Suppressor macrophage treated with lipopolysaccharide for 4 hours (primary cell): ENCODE data around the gene ZFP91.

ENCODE experiments used
- DNase-seq: peaks from one replicate; pipeline ENCODE4 v3.0.0-alpha.2; 2020

The ZFP91 gene

GRCh38 chr11:58632510-58632909 is 53.6 kb downstream of the ZFP91 start:
- DNase-seq, result no peak

GRCh38 chr11:58636587-58636986 is 57.7 kb downstream of the ZFP91 start:
- DNase-seq, result no peak

DNA sequence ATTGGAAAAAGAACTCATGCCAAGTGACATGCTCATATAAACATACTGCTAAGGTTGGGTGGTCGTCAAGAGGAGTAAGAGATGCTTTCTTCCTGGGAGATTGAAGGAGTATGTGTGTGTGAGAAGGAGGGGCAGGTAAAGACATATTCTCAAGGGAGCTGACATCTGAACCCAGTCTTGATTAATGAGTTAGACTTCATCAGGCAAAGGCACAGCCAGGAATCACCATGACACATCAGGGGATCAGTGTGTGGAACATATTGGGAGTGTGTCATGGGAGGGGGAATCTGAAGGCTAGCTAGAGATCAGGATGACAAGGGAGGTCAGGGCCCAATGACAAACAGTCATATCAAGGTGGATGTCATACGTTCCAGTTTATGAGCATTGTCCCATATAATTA is 58.5 kb downstream of the ZFP91 start:
- no peak for DNase-seq

GRCh38 chr11:58639103-58639502 is 60.2 kb downstream of the ZFP91 start:
- no peak for DNase-seq

GRCh38 chr11:58639669-58640068 is 60.8 kb downstream of the ZFP91 start:
- DNase-seq, result peak; percentile 36

DNA sequence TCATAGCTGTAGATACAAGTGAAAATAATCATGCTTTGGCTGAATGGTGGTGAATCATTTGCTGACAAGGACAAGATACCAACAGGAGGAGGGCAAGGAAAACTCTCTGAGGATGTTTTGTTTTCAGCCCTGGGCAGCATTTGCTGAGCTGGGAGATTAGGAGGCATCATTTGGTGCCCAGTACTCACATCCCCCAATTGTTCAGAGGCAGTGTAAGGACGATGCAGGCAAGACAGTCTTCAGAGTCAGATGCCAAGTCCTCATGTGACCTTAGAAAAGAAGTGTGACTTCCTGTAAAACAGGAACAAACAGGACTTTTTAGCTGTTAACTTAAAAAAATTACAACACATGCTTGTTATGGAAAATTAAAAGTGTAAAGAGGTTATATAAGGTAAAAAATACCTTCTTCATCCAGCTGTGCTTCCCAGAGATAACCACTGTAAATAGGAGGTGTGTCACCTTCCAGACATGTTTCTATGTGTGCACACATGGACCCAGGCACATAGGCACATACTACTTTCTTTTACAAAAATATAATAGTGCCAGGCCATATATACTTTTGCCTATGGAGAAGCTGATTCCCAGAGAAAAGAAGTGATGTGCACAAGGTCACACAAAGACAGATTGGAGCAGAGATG is 61.6 kb downstream of the ZFP91 start:
- DNase-seq, result peak; percentile 54

- no peak for DNase-seq
Observed at GRCh38 chr11:58641341-58641740, 62.5 kb downstream of the ZFP91 start.

DNA sequence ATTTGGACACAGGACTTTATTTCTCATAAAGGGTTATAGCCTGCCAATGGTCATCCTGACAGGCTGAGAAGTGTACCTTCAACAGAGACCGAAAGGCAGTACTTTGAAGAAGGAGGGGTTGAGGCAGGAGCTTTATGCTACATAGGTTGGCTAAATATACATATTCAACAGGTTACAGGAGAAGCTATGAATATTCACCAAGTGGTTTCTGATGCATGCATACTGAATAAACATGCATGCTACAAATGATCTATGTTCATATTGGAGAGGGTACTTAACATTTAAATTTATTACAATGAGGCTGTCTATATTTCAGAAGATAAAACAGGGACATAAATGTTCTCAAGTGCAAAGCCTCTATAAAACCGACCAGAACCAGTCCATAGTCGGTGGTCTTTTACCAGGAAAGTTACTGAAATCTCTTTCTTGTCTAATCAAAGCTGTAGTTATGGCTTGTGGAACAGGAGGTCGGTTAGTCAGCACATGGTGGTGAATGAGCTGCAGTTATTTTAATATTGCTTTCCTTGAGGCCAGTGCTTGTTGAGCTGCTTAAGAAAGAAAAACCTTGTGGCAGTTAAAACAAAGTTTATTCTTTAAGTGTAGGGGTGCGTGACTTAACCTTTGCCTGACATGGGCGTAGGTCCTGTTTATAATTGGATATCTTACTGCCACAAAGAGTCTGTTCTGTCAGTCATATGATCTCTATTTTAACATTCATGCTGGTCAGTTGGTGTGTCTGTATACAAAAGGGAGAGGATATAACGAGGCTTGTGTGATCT is 63.1 kb downstream of the ZFP91 start:
- DNase-seq, result no peak

DNA sequence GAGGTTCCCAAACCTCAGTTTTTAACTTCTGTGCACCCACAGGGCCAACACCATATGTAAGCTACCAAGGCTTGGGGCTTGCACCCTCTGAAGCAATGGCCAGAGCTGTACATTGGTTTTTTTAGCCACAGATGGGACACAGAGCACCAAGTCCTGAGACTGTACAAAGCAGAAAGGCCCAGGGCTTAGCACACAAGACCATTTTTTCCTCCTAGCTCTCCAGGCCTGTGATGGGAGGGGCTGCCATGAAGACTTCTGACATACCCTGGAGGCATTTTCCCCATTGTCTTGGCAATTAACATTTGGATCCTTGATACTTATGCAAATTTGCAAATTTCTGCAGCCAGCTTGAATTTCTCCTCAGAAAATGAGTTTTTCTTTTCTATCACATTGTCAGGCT is 67.0 kb downstream of the ZFP91 start:
- no peak for DNase-seq

- no peak for DNase-seq
Observed at GRCh38 chr11:58647141-58647699, 68.4 kb downstream of the ZFP91 start.

GRCh38 chr11:58647866-58648265 is 69.0 kb downstream of the ZFP91 start:
- no peak for DNase-seq

- no peak for DNase-seq
Observed at GRCh38 chr11:58649623-58650022, 70.8 kb downstream of the ZFP91 start.

DNA sequence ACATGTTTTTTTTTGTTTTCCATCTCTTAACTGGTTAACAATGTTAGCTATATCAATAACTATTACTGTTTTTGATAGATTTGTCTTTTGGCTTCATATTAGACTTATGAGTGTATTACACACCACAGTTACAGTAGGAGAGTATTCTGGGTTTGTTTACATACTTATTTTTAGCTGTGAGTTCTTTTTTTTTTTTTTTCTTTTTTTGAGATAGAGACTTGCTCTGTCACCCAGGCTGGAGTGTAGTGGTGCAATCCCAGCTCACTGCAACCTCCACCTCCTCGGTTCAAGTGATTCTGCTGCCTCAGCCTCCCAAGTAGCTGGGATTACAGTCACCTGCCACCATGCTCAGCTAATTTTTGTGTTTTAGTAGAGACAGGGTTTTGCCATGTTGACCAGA is 71.6 kb downstream of the ZFP91 start:
- DNase-seq, result no peak

DNA sequence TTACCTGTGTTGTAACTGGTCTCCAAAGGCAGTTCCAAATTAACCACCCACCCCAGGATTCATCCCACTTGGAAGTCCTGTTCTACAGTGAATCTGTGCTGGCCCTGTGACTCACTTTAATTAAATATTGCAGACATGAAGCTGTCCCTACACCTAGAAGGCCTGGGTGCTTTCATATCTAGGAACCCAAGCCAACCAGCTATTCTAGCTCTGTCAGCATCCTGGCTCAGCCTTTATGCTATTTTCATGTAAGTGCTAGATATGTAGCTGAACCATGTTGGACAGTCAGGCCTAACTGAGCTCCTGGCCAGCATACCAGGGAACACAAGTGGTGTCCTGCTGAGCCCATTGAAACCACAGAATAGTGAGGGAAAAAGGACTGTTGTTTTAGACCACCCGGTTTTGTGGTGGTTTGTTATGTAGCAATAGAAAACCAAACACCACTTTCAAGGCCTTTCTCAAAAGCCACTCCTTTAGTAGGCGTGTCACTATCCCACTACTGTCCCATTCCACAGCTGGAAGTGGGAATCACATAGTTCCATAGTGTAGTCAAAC is 73.9 kb downstream of the ZFP91 start:
- no peak for DNase-seq

DNA sequence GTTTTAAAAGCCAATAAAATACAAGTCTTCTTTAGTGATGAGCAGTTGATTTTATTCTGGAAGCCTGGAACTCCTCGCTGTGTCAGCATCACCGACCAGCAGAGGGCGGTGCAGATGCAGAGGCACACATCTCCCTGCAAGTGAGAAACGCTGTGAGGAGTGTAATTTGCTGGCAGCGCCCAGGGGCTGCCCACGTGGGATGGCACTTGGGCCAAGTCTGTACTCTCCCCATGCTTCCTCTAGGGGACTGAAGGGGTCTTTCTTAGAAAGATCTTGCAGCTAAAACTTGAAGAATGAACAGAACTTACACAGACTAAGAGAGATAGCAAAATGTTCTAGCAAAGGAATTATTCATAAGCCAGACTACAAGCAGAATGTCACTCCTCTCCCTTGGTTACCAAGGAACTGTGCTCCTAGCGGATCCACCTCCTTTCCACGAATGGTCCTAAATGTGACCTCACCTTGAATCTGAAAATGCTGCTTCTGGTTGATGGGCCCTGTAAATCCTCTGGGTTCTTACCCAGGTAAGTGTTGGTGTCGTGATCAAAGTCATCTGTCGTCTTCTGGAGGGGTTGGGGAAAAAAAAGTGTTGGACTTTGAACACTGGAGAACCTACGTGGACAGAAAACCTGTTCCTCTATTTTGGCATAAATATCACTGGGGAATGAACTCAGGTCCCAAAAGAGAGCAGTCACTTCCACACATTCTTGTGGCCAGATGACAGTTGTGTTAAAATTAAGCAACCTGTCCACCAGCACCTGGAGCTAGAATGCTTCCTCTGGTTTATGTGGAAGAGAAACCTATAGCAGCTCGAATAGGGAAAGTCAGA is 75.4 kb downstream of the ZFP91 start:
- DNase-seq, result peak; percentile 81

GRCh38 chr11:58654908-58655296 is 76.0 kb downstream of the ZFP91 start:
- no peak for DNase-seq

- DNase-seq, result no peak
Observed at GRCh38 chr11:58656348-58656747, 77.5 kb downstream of the ZFP91 start.

- DNase-seq, result no peak
Observed at GRCh38 chr11:58658623-58659022, 79.8 kb downstream of the ZFP91 start.

DNA sequence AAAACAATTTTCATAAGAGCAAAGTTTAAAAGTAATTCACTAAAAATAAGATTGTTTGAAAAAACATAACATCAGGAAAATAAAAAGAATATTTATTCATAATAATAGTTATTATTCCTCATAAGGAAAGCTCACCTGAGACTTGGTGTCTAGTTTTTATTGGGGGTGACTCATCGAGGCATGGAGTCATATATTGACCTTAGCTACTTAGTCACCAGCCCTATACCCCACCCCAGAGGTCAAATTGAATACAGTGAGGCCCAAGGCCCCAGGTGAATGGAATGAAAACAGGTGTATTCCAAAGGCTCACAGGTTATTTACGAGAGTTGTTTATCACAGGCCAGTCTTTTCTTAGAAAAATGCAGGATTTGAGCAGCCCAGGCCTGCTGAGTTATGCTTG is 80.5 kb downstream of the ZFP91 start:
- no peak for DNase-seq

GRCh38 chr11:58659910-58660570 is 81.2 kb downstream of the ZFP91 start:
- DNase-seq, result no peak
